ENCODE data around the gene DLX1.

- TF ChIP-seq, protein P1, sequence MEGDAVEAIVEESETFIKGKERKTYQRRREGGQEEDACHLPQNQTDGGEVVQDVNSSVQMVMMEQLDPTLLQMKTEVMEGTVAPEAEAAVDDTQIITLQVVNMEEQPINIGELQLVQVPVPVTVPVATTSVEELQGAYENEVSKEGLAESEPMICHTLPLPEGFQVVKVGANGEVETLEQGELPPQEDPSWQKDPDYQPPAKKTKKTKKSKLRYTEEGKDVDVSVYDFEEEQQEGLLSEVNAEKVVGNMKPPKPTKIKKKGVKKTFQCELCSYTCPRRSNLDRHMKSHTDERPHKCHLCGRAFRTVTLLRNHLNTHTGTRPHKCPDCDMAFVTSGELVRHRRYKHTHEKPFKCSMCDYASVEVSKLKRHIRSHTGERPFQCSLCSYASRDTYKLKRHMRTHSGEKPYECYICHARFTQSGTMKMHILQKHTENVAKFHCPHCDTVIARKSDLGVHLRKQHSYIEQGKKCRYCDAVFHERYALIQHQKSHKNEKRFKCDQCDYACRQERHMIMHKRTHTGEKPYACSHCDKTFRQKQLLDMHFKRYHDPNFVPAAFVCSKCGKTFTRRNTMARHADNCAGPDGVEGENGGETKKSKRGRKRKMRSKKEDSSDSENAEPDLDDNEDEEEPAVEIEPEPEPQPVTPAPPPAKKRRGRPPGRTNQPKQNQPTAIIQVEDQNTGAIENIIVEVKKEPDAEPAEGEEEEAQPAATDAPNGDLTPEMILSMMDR (IDR thresholded peaks at IDR 0.05), result no peak
- no peak for TF ChIP-seq POLR2AphosphoS5 (IDR thresholded peaks at IDR 0.05)
These were observed 5.9 kb upstream of the DLX1 start for GRCh38 chr2:172079416-172079815.

Measured in breast epithelium (tissue), 3 donors.